OCI-LY3 (cell line): ENCODE results near the gene TM4SF5.

Experiments
- CTCF ChIP-seq: fragments of 200-600, 300-600 bp; sonication (generic); IDR thresholded peaks from 2 replicates; pipeline ENCODE4 v1.5.1; 2014; ENCODE audit warnings: antibody characterized with exemption, low read length, low read depth
- EZH2phosphoT487 ChIP-seq: fragments of 200-600 bp; shearing (Covaris generic); IDR thresholded peaks from 2 replicates; pipeline ENCODE4 v1.6.1; 2018; ENCODE audit warnings: antibody characterized with exemption, mixed run types, low read depth

GRCh38 chr17:4768298-4768697 lies 3.4 kb upstream of the TM4SF5 start:
- TF ChIP-seq CTCF = no peak
- TF ChIP-seq EZH2phosphoT487 = no peak
